Activated CD4-positive, alpha-beta T cell treated with anti-CD3 and anti-CD28 coated beads, Interleukin-2, amount 10 ng/mL, durations not matched to agents 24 days and 14 days (primary cell): ENCODE results near the gene ALPG. TPM values are rescaled to one million over a fixed set of nuclear protein-coding genes. Genes with fewer than 3 reads are reported as not detected.
"Not testable (repeated sequence)": the region's sequence is repeated elsewhere in the genome, so short reads cannot be mapped to it uniquely, and the experiment has no call there.

Experiments
- DNase-seq: peaks from one replicate; pipeline ENCODE4 v3.0.0; 2022
- H3K27ac Mint-ChIP-seq: one replicate; pipeline ENCODE4 v1.8.0; 2022; ENCODE audit warnings: mild to moderate bottlenecking, mixed read lengths
- H3K27me3 Mint-ChIP-seq: one replicate; pipeline ENCODE4 v1.8.0; 2022; ENCODE audit warnings: mixed read lengths
- H3K36me3 Mint-ChIP-seq: one replicate; pipeline ENCODE4 v1.8.0; 2022; ENCODE audit warnings: low read depth, mild to moderate bottlenecking, mixed read lengths
- H3K4me1 Mint-ChIP-seq: one replicate; pipeline ENCODE4 v1.8.0; 2021; ENCODE audit warnings: mixed read lengths
- H3K4me3 Mint-ChIP-seq: one replicate; pipeline ENCODE4 v1.8.0; 2022; ENCODE audit warnings: mild to moderate bottlenecking, moderate library complexity, mixed read lengths
- H3K9me3 Mint-ChIP-seq: one replicate; pipeline ENCODE4 v1.8.0; 2021; ENCODE audit warnings: mixed read lengths
- intact Hi-C: fragments of 100-400 bp; cut with micrococcal nuclease; formaldehyde crosslinking; loops from one replicate; pipeline ENCODE4 v1.15.1; 2023
- total RNA-seq: library from RNA; stranded (reverse); gene quantifications from 2 replicates; pipeline ENCODE4 v1.2.3, GENCODE V29; 2022

The ALPG gene
- total RNA-seq, 1 donor from 2014 or later: not detected

GRCh38 chr2:232415736-232416520 lies 9.3 kb downstream of the ALPG start:
- no peaks in the 10 kb centered on the region for H3K9me3 Mint-ChIP-seq
- intact Hi-C loops: loop anchor here (10.0 kb wide), 1 partner anchor 69 kb away; the partner anchor contains the start of gene ECEL1
- H3K4me3 Mint-ChIP-seq: no peak overlapping the region
- H3K36me3 Mint-ChIP-seq: no peaks in the 10 kb centered on the region
- H3K27me3 Mint-ChIP-seq: peaks cover 48% of the 10 kb centered on the region
- H3K27ac Mint-ChIP-seq: no peak overlapping the region
- peaks cover 11% of the 10 kb centered on the region for H3K4me1 Mint-ChIP-seq
- DNase-seq: no peak

DNA sequence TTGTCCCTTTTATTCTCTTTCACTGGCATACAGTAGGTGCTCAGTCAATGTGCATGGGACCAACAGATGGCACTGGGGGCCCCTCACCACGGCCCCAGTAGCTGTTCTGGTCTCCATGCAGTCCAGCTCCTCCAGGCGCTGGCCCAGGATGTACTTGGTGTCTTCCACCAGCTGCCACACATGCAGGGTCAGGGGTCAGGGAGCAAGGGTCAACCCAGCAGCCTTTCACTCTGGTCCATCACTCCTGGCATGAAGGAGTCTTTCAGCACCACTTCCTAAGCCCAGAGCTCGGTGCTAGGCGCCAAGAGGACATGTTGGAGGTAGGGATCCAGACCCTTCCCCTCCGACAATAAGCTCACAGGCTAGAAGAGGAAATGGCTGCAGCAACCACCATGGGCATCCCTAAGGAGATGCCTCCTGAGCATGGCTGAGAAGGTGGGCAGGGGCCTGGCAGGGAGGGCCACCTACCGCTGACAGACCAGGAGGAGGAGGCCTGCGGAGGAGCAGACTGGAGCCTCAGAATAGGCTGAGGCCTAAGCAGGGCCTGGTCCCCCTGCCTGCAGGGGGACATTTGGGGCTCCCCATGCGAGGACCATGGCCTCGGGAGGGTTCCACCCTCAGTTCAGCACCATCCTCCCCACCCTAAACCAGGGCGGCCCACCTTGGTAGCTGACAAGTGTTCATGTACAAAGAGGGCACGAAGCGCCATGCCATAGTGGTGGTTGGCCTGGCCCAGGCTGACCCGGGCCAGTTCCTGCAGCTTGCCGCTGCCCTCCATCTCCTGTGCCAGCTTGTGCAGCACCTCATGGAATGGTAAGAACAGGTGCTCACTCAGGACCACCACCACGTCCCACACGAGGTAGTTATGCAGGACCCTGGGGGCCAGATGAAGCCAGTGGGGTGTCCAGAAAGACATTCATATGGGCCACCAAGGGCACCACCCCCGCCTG lies 10.2 kb downstream of the ALPG start:
- DNase-seq: no peak
- Mint-ChIP-seq H3K36me3 (peaks cover under 1% of the 10 kb centered on the region), H3K27ac (no peak overlapping the region), H3K4me1 (peaks cover 11% of the 10 kb centered on the region), H3K4me3 (no peak overlapping the region), H3K27me3 (peaks cover 51% of the 10 kb centered on the region), H3K9me3 (no peaks in the 10 kb centered on the region)
- intact Hi-C loops: loop anchor here (10.0 kb wide), 1 partner anchor 68 kb away; the partner anchor contains the start of gene ECEL1

- H3K9me3 Mint-ChIP-seq: peaks cover under 1% of the 10 kb centered on the region
- H3K4me1 Mint-ChIP-seq: peaks cover 11% of the 10 kb centered on the region
- intact Hi-C loops: loop anchor here (10.0 kb wide), 1 partner anchor 67 kb away; the partner anchor contains the start of gene ECEL1
- peaks cover 54% of the 10 kb centered on the region for H3K27me3 Mint-ChIP-seq
- DNase-seq: no peak
- H3K36me3 Mint-ChIP-seq: peaks cover 2% of the 10 kb centered on the region
- H3K4me3 Mint-ChIP-seq: no peak overlapping the region
- no peak overlapping the region for H3K27ac Mint-ChIP-seq
Observed at GRCh38 chr2:232417489-232417888, 10.8 kb downstream of the ALPG start.

- H3K4me3 Mint-ChIP-seq: peak overlapping the region; percentile 45
- no peak overlapping the region for H3K27ac Mint-ChIP-seq
- peaks cover 2% of the 10 kb centered on the region for H3K36me3 Mint-ChIP-seq
- H3K9me3 Mint-ChIP-seq: peaks cover 5% of the 10 kb centered on the region
- peaks cover 7% of the 10 kb centered on the region for H3K4me1 Mint-ChIP-seq
- DNase-seq: no peak
- H3K27me3 Mint-ChIP-seq: peaks cover 54% of the 10 kb centered on the region
- intact Hi-C loops: loop anchor here (10.0 kb wide), 1 partner anchor 67 kb away; the partner anchor contains the start of gene ECEL1
Observed at GRCh38 chr2:232418056-232418455, 11.4 kb downstream of the ALPG start.

DNA sequence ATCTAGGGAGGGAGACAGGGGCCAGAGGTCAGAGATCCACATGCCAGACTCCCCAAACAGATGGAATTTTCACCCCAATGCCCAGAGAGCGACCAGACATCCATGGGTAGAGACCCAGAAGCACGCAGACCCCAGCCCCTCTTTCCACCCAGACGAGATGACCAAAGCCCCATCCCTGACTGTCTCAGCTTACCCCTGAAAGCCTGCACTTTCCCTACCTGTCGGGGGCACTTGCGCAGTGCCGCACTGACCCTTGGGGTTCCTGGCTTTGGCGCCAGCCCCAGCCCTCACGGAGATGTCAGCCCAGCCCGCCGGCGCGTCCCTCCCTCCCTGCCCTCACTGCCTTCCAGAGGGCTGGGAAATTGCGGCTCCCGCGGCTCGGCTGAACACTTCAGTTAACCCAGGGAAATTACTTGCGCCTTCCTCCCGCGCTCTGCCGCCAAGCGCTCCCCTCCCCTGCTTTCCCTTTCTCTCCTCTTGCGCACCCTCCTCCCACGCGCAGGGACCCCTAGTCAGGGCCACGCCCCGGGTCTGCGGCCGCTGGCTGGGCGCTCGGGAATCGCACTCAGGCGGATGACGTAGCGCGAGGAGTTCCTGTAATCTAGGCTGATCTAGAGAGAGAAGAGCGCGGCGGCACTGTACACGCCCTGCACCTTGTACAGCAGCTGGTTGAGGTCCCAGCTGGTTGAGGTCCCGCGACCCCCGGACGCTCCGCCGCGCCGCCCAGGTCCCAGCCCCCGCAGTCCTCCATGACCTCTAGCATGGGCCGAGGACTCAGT lies 12.0 kb downstream of the ALPG start:
- H3K4me3 Mint-ChIP-seq: peak overlapping the region; percentile 76
- intact Hi-C loops: loop anchor here (10.0 kb wide), 1 partner anchor 66 kb away; the partner anchor contains the start of gene ECEL1
- H3K27ac Mint-ChIP-seq: no peak overlapping the region
- DNase-seq: peak; percentile 64
- peaks cover 2% of the 10 kb centered on the region for H3K36me3 Mint-ChIP-seq
- peaks cover 3% of the 10 kb centered on the region for H3K4me1 Mint-ChIP-seq
- H3K27me3 Mint-ChIP-seq: peaks cover 54% of the 10 kb centered on the region
- H3K9me3 Mint-ChIP-seq: peaks cover 5% of the 10 kb centered on the region

GRCh38 chr2:232419245-232420072 lies 12.8 kb downstream of the ALPG start:
- Mint-ChIP-seq H3K36me3 (peaks cover 2% of the 10 kb centered on the region), H3K4me3 (peak overlapping the region; percentile 76), H3K27me3 (peaks cover 53% of the 10 kb centered on the region), H3K4me1 (peaks cover 3% of the 10 kb centered on the region), H3K27ac (no peak overlapping the region), H3K9me3 (peaks cover 5% of the 10 kb centered on the region)
- DNase-seq: no peak
- intact Hi-C loops: loop anchor here (10.0 kb wide), 1 partner anchor 65 kb away; the partner anchor contains the start of gene ECEL1

- peaks cover 2% of the 10 kb centered on the region for H3K36me3 Mint-ChIP-seq
- no peak overlapping the region for H3K27ac Mint-ChIP-seq
- H3K4me3 Mint-ChIP-seq: no peak overlapping the region
- H3K4me1 Mint-ChIP-seq: peaks cover 3% of the 10 kb centered on the region
- H3K27me3 Mint-ChIP-seq: peaks cover 56% of the 10 kb centered on the region
- H3K9me3 Mint-ChIP-seq: peaks cover 5% of the 10 kb centered on the region
- intact Hi-C loops: no loop called here
- DNase-seq: no peak
Observed at GRCh38 chr2:232420073-232420454, 13.4 kb downstream of the ALPG start.

GRCh38 chr2:232420463-232421188 lies 14.0 kb downstream of the ALPG start:
- Mint-ChIP-seq H3K27ac (no peak overlapping the region), H3K27me3 (peaks cover 59% of the 10 kb centered on the region), H3K4me1 (peaks cover 3% of the 10 kb centered on the region), H3K36me3 (peaks cover 2% of the 10 kb centered on the region), H3K9me3 (peaks cover 5% of the 10 kb centered on the region), H3K4me3 (peak overlapping the region; percentile 45)
- DNase-seq: peak; percentile 82
- intact Hi-C loops: no loop called here

DNA sequence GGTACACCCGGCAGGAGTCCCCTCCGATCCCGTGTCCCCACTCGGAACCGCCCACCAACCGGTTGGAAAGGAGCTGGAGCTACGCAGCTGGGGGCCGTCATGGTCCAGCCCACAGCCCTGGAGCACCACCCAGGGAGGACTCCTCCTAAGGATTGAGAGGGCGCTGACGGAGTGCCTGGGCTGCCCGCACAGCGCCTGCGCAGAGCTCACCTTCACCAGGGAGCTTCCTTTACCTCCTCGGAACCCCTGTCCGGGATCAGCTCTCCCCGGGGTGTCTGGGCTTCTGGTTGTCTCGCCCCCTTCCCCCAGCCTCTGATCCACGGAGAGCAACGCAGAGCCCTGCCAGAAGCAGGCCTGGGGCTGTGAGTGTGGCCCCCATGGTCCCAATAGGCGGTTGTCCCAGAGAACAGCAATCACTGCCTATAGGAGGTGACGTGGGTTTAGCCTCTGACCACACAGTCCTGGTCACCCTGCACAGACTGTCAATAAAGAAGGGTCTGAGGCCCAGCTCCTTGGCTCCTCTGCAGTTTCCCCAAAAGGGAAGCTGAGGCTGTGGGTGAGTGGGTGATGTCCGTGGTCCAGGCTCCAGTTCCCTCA lies 14.6 kb downstream of the ALPG start:
- DNase-seq: no peak
- H3K9me3 Mint-ChIP-seq: peaks cover 5% of the 10 kb centered on the region
- H3K27ac Mint-ChIP-seq: no peak overlapping the region
- H3K4me3 Mint-ChIP-seq: peak overlapping the region; percentile 39
- H3K4me1 Mint-ChIP-seq: peaks cover 3% of the 10 kb centered on the region
- H3K27me3 Mint-ChIP-seq: peaks cover 59% of the 10 kb centered on the region
- H3K36me3 Mint-ChIP-seq: peaks cover 2% of the 10 kb centered on the region
- intact Hi-C loops: no loop called here

DNA sequence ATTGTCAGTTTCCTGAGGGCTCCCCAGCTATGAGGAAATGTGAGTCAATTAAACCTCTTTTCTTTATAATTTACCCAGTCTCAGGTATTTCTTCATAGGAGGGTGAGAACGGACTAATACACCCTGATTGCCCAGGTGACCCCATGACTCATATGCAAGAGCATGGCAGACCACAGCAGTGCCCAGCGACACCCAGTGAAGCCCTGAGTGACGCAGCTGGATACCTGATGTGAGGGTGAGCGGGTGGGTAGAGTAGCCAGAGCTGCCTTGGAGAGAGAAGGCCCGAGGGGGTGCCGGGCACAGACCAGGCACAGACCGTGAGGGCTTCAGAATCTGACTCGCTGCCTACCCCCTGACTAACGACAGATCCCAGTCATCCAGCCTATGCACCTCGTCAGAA lies 15.4 kb downstream of the ALPG start:
- Mint-ChIP-seq H3K9me3 (peaks cover 5% of the 10 kb centered on the region), H3K36me3 (peaks cover 2% of the 10 kb centered on the region), H3K27me3 (peaks cover 59% of the 10 kb centered on the region), H3K4me3 (no peak overlapping the region), H3K27ac (no peak overlapping the region), H3K4me1 (peaks cover 3% of the 10 kb centered on the region)
- DNase-seq: no peak
- intact Hi-C loops: no loop called here

- H3K27ac Mint-ChIP-seq, H3K4me3 Mint-ChIP-seq, H3K36me3 Mint-ChIP-seq, intact Hi-C loops, H3K4me1 Mint-ChIP-seq, DNase-seq, H3K9me3 Mint-ChIP-seq: not testable (repeated sequence)
- peaks cover 58% of the 10 kb centered on the region for H3K27me3 Mint-ChIP-seq
Observed at GRCh38 chr2:232422996-232423395, 16.4 kb downstream of the ALPG start.

- H3K36me3 Mint-ChIP-seq, H3K27ac Mint-ChIP-seq, H3K9me3 Mint-ChIP-seq, intact Hi-C loops, DNase-seq, H3K4me3 Mint-ChIP-seq, H3K4me1 Mint-ChIP-seq: not testable (repeated sequence)
- peaks cover 53% of the 10 kb centered on the region for H3K27me3 Mint-ChIP-seq
Observed at GRCh38 chr2:232423407-232423806, 16.8 kb downstream of the ALPG start.
